NAMALWA (cell line): Measurements from ENCODE around the gene CCDC88B.
A peak's percentile ranks its signal among the peaks of the same experiment; 100 is the strongest.

Experiments
- DNase-seq: peaks from one replicate; pipeline ENCODE4 v3.0.0-alpha.2; 2015; ENCODE audit warnings: low spot score

CCDC88B gene

DNA sequence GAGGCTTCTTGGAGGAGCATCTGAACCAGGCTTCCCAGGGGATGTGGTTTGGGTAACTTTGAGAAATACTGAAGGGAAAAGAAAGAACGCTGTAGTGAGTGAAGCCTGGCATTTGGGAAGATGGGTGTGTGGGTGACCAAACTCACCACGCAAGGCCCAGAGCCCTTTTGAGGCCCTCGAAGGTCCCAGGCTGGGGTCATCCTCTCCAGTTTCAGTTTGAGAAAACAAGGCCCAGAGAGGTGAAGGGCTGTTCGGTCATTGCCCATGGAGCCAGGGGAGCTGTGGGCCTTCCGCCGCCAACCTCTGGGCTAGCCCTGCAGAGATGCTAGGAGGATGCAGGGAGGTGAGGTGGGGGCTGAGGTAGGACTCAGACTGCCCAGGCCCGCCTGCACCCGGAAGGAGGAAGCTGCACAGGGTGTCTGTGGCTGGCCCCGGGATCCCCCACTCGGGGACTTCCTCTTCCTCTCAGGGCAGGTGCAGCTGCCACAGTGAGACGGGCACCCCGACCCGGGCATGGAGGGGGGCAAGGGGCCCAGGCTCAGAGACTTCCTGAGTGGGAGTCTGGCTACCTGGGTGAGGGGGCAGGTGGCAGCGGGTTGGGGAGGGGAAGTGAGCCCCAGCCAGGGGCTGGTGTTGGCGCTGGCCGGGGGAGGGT is at the start of gene CCDC88B:
TSS of gene CCDC88B (plus strand) at position 451 of the 655 bp plus-strand sequence. CDS start at position 514, 63 bp downstream.
- peak; percentile 90 for DNase-seq

GRCh38 chr11:64290352-64291261 is 49.4 kb upstream of the CCDC88B start:
- no peak for DNase-seq

DNA sequence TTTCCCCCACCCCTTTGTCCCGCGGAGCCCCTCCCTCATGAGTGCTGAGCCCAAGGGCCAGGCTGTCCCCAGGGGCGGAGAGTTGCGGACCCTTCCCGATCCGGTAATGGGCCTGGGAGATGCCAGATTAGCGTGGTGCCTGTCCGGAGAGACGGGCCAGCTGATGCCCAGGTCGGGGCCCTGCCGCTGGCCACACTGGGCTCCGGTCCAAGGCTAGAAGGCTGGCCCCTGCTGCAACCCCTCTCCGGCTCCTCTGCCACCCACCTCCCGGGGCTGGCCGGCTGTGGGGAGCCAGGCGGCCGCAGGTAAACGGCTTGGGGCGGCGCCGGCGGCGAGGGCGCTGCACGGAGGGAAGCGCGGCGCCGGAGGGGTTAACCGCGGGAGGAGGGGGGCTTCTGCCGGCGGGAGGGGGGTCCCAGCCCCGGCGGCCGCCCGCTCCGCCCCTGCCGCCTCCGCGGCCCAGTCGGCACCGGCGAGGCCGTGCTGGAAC is 48.7 kb upstream of the CCDC88B start, which contains the start of gene KCNK4:
TSS of gene KCNK4 (plus strand) at position 41 of the 490 bp plus-strand sequence. CDS start 1,717 bp downstream, outside the sequence.
- no peak for DNase-seq

DNA sequence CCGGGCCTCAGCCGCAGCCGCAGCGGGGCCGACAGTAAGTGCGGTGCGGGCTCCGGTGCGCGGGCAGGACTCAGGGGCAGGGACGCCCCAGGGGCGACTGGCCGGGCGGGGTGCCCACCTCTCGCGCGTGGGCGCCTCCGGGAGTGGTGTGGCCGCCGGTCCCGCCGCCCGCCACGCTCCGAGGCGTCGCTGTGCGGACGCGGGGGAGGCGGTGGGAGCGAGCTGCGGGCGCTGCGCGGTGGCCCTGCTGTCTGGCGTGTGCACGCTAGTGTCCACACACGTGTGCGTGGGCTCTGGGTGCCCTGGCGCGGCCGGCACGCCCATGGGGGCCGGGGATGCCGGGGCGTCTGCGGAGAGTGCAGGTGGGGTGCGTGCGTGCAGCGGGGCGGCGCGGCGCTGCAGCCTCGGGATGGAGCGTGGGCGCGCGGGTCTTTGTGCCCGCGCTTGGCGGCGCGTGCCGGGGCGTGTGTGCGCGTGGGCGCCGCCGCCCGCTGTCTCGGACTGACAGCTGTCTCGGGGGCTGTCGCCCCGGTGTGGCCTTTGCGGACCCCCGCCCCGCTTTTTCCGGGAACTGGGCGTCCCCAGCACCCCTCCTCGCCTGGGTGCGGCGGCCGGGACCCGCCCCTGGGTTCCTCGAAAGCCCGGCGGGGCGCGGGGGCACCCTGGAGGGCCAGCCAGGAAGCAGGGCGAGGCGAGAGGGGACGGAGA is 48.1 kb upstream of the CCDC88B start:
- no peak for DNase-seq

DNA sequence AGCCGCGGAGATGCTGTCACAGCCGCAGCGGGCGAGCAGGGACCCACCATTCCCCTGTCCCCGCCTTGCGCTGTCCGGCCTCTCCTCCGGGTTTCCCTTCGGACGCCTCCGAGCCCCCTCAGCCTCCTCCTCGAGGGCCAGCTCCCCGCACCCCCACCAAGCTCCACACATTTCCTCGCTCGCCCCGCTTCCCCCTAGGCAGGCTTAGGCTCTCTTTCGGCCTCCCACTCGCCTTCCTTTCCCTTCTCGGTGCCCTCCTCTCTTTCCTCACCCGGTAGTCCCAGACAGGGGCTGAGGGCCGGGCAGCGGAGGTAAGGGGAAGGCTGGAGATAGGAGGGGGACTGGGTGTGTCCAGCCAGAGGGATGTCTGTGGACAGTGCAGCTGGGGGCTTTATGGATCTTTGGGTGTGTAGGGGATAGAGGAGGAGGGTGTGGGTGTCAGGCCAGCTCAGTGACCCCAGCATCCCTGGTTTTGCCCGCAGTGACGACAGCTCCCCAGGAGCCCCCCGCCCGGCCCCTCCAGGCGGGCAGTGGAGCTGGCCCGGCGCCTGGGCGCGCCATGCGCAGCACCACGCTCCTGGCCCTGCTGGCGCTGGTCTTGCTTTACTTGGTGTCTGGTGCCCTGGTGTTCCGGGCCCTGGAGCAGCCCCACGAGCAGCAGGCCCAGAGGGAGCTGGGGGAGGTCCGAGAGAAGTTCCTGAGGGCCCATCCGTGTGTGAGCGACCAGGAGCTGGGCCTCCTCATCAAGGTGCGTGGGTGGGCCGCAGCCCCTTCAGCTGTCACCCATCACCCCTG is 47.3 kb upstream of the CCDC88B start:
- no peak for DNase-seq

- DNase-seq: no peak
These were observed 45.2 kb upstream of the CCDC88B start for GRCh38 chr11:64294774-64295173.

- no peak for DNase-seq
These were observed 44.2 kb upstream of the CCDC88B start for GRCh38 chr11:64295760-64296159.

DNA sequence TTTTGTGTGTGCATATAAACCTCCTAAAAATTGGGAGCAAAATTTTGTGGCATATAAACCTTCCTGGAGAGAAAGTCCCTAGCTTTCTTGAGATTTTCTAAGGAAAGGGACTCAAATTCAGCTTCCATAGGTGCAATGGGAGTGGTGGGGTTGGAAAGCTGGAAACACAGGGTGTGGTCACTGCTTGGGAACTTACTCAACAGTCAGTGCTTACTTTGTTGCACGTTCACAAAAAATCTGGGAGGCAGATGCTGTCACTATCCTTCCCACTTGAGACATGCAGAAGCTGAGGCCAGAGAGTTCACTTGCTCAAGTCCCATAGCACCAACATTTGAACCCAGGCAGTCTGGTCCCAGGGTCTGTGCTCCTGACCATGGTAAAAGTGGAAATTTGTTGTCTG is 43.8 kb upstream of the CCDC88B start:
- DNase-seq: no peak

- DNase-seq: no peak
These were observed 42.9 kb upstream of the CCDC88B start for GRCh38 chr11:64296830-64297698.

- no peak for DNase-seq
These were observed 42.2 kb upstream of the CCDC88B start for GRCh38 chr11:64297699-64298358.

- no peak for DNase-seq
These were observed 40.8 kb upstream of the CCDC88B start for GRCh38 chr11:64298966-64299846.

DNA sequence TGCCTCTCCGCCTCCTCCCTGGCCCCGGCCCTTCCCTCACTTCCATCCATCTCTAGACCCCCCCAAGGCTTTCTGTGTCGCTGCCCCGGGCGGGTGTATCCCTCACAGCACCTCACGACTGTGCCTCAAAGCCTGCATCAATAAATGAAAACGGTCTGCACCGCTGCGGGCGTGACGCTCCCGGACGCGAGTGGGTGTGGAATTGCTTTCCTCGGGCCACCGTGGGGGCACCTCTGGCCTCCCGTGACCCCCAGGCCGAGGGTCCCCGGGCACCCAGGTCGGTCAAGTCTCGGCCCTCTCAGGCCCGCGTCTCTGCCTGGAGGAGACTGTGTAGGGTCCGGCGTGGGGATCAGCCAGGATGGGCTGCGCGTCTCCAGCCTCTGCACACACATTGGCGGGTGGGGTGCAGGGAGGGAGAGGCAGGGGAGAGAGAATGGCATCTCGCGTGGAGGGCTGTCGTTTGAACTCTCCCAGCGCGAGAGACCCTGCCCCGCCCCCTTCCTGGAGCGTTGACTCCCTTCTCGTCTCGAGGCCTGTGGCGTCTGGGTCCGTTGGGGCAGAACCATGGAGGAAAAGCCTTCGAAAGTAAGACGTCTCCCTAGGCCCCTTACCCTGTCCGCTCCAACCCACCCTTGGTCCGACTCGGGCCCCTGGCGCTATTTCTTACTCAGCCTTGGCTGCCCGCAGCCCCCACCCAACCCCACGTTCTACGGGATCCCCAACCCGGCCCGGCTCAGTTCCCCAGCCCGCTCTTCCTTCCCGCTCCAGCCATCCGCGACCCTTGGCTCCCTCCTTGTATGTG is 40.0 kb upstream of the CCDC88B start, which contains the start of gene CATSPERZ:
TSS of gene CATSPERZ (plus strand) at position 512 of the 802 bp plus-strand sequence. CDS start at position 565, 53 bp downstream.
- no peak for DNase-seq

GRCh38 chr11:64303109-64304031 is 36.6 kb upstream of the CCDC88B start:
- DNase-seq: no peak

GRCh38 chr11:64304032-64304315 is 36.0 kb upstream of the CCDC88B start:
- DNase-seq: no peak

GRCh38 chr11:64304316-64305072 is 35.5 kb upstream of the CCDC88B start:
- peak; percentile 95 for DNase-seq

DNA sequence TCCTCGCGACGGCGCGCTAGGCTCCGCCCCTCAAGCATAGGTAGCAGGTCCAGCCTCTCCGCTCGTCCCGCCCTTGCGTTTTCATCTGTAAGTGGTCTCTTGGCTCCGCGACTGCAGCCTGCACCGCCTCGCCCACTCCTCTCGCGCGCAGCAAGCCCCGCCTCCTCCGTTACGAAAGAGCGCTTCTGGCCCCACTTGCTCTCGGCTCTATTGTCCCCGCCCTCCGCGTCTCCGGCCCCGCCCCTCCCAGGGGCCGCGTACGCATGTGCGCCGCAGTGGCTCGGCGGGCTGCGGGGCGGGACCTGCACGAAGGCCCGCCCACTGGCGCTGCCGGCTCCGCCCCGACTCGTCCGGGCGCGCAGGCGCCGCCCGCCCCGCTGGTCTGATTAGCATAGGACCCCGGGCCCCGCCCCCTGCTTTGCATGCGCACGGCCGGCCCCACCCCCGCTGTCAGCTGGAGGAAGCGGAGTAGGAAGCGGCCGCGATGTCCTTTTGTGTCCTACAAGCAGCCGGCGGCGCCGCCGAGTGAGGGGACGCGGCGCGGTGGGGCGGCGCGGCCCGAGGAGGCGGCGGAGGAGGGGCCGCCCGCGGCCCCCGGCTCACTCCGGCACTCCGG is 34.8 kb upstream of the CCDC88B start, which contains the start of gene ESRRA:
TSS of gene ESRRA (plus strand) at position 450 of the 616 bp plus-strand sequence. CDS start 1,656 bp downstream, outside the sequence.
- DNase-seq: peak; percentile 99
